SU-DHL-6 (cell line): ENCODE results near the gene FIGLA.

ENCODE experiments used
- H2AFZ ChIP-seq: fragments of 200-600 bp; sonication (generic); 2 replicates; pipeline ENCODE4 v1.6.1; 2014; ENCODE audit warnings: low read depth, mild to moderate bottlenecking, moderate library complexity, mixed read lengths, antibody characterized with exemption, low read length; ENCODE audit not compliant: severe bottlenecking
- H3F3A ChIP-seq: fragments of 200-600 bp; shearing (Covaris generic); 2 replicates; pipeline ENCODE4 v1.6.0; 2016; ENCODE audit warnings: antibody characterized with exemption, mild to moderate bottlenecking; ENCODE audit not compliant: insufficient read depth
- H3K27ac ChIP-seq: fragments of 200-600 bp; sonication (generic); 2 replicates; pipeline ENCODE4 v1.5.1; 2016; ENCODE audit warnings: low read depth, mild to moderate bottlenecking, low read length, moderate library complexity, mixed read lengths
- H3K27me3 ChIP-seq: fragments of 200-600 bp; sonication (generic), shearing (Covaris generic); 2 replicates; pipeline ENCODE4 v1.6.0; 2014; ENCODE audit warnings: mild to moderate bottlenecking, low read length
- H3K36me3 ChIP-seq: fragments of 200-600 bp; sonication (generic); 2 replicates; pipeline ENCODE4 v1.6.1; 2014; ENCODE audit warnings: mild to moderate bottlenecking, low read length, mixed read lengths
- H3K4me2 ChIP-seq: fragments of 300-600, 200-600 bp; shearing (Covaris generic), sonication (generic); 2 replicates; pipeline ENCODE4 v1.6.0; 2014; ENCODE audit warnings: low read length, low read depth, mild to moderate bottlenecking; ENCODE audit not compliant: poor library complexity, severe bottlenecking
- H3K4me3 ChIP-seq: fragments of 200-600 bp; sonication (generic); 2 replicates; pipeline ENCODE4 v1.5.1; 2014; ENCODE audit warnings: antibody characterized with exemption, low read length, mild to moderate bottlenecking, mixed read lengths; ENCODE audit not compliant: insufficient read depth, poor library complexity, severe bottlenecking
- H3K79me2 ChIP-seq: fragments of 200-600 bp; sonication (generic); 2 replicates; pipeline ENCODE4 v1.6.1; 2014; ENCODE audit warnings: mild to moderate bottlenecking, low read length, moderate library complexity; ENCODE audit not compliant: insufficient read depth
- H3K9ac ChIP-seq: fragments of 200-600 bp; sonication (generic); 2 replicates; pipeline ENCODE4 v1.7.0; 2014; ENCODE audit warnings: mild to moderate bottlenecking, low read length
- H3K9me2 ChIP-seq: fragments of 200-600 bp; sonication (generic); replicated peaks from 2 replicates; pipeline ENCODE4 v1.6.1; 2014; ENCODE audit warnings: low read length; ENCODE audit not compliant: insufficient read depth
- H3K9me3 ChIP-seq: fragments of 200-600 bp; sonication (generic); 2 replicates; pipeline ENCODE4 v1.6.1; 2014; ENCODE audit warnings: low read length, mixed read lengths; ENCODE audit not compliant: insufficient read depth
- H4K20me1 ChIP-seq: fragments of 200-600 bp; sonication (generic); 2 replicates; pipeline ENCODE4 v1.6.1; 2014; ENCODE audit warnings: low read depth, mild to moderate bottlenecking, antibody characterized with exemption, low read length, moderate library complexity, mixed read lengths
- EZH2phosphoT487 ChIP-seq: fragments of 200-600 bp; sonication (generic), shearing (Covaris generic); conservative IDR thresholded peaks from 2 replicates; pipeline ENCODE4 v1.6.1; 2018; ENCODE audit warnings: mild to moderate bottlenecking, antibody characterized with exemption, low read length, moderate library complexity, mixed read lengths
- TF ChIP-seq, protein P1 (sequence below): fragments of 200-600 bp; sonication (generic); IDR thresholded peaks from one replicate; pipeline ENCODE4 v1.5.1; 2017; ENCODE audit warnings: antibody characterized with exemption, mild to moderate bottlenecking, low read length, moderate library complexity; ENCODE audit not compliant: insufficient read depth, poor library complexity, severe bottlenecking

The FIGLA gene

DNA sequence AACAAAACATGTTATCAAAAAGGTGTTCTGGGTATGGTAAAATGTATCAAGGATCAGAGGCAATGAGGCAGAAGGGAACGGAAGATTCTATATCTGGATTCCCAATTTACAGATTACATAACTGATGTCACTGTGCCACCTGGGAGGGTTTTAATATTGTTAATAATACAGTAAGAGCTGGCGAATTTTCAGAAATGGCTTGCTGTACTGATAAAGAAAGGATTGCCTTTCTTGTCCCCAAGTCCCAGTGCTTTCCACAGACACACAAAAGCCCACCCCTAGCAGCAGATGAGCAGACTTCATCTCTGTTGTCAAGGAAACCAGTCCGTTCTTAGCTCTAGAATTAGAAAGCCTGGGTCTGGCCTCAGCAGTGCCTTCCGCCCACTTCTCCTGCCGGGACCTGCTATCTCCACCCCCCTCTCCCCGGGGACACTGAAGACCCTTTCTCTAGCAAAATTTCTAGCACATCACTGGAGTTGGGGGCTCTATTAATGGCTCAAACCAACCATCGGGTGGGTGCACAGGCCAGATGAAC lies 56.7 kb downstream of the FIGLA start:
- H3K4me2 ChIP-seq = no peak overlapping the region
- TF ChIP-seq, protein P1, sequence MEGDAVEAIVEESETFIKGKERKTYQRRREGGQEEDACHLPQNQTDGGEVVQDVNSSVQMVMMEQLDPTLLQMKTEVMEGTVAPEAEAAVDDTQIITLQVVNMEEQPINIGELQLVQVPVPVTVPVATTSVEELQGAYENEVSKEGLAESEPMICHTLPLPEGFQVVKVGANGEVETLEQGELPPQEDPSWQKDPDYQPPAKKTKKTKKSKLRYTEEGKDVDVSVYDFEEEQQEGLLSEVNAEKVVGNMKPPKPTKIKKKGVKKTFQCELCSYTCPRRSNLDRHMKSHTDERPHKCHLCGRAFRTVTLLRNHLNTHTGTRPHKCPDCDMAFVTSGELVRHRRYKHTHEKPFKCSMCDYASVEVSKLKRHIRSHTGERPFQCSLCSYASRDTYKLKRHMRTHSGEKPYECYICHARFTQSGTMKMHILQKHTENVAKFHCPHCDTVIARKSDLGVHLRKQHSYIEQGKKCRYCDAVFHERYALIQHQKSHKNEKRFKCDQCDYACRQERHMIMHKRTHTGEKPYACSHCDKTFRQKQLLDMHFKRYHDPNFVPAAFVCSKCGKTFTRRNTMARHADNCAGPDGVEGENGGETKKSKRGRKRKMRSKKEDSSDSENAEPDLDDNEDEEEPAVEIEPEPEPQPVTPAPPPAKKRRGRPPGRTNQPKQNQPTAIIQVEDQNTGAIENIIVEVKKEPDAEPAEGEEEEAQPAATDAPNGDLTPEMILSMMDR = no peak
- no peak for TF ChIP-seq EZH2phosphoT487
- H3K4me3 ChIP-seq = no peak overlapping the region
- no peaks in the 10 kb centered on the region for H3F3A ChIP-seq
- H3K27ac ChIP-seq = no peak overlapping the region
- no peaks in the 10 kb centered on the region for H3K9me3 ChIP-seq
- H2AFZ ChIP-seq = no peak overlapping the region
- H3K36me3 ChIP-seq = no peaks in the 10 kb centered on the region
- no peaks in the 10 kb centered on the region for H3K27me3 ChIP-seq
- H3K79me2 ChIP-seq = no peaks in the 10 kb centered on the region
- no peaks in the 10 kb centered on the region for H3K9me2 ChIP-seq
- H3K9ac ChIP-seq = no peak overlapping the region
- no peaks in the 10 kb centered on the region for H4K20me1 ChIP-seq

DNA sequence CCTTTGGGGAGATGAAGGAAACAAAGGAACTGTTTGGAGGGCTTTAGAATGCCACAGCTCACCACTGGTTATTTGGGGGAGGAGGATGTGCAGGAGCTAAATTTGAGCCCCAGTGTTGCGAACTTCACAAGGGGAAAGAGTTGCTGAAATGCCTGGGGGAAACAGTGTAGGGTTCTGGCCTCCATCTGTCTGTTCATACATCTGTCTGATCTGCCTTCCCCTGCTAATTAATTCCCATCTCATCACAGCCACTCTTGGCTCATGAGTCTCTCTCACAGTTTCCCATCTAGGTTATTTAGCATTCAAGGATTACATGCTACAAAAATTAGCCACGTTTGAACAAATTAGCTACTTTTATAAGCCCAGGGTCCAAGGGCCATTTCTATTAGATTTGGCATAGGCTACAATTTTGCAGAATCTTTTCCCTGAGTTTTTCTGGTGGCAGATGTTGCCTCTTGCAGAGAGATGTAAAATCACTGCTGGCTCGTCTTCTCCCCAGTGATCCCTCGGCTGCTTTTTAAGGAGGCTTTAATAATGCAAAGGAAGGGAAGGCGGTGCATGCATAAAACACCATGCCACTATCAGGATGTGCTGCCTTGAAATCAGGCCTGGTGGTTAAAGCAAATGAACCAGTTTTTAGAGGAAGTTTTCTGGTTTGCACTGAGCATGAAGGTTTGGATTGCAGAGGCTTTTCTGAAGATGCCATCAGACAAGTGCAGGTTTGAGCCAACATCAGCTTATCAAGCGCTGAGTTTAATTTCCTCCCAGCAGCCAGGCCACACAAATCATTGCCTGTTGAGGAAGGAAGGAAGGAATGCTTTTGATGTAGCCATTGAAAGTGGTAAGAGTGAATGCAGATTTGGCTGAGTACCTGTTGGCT lies 57.4 kb downstream of the FIGLA start:
- Histone ChIP-seq H3K9me2 (no peaks in the 10 kb centered on the region), H3K27ac (no peak overlapping the region), H3K4me2 (no peak overlapping the region), H2AFZ (no peak overlapping the region), H3K36me3 (no peaks in the 10 kb centered on the region), H3F3A (no peaks in the 10 kb centered on the region), H3K27me3 (no peaks in the 10 kb centered on the region), H3K9ac (no peak overlapping the region), H3K9me3 (no peaks in the 10 kb centered on the region), H4K20me1 (no peaks in the 10 kb centered on the region), H3K79me2 (no peaks in the 10 kb centered on the region), H3K4me3 (no peak overlapping the region)
- TF ChIP-seq, protein P1 = no peak

DNA sequence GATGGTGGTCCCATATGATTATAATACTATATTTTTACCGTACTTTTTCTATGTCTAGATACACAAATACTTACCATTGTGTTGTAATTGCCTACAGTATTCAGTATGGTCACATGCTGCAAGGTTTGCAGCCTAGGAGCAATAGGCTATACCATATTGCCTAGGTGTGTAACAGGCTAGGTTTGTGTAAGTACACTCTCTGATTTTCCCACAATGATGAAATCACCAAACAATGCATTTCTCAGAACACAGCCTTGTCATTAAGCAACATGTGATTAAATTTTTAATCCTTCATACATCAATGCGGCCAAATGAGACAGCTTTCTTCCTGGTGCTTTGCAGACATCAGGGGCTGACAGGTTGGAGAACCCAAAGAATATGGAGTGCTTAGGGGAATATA lies 59.7 kb downstream of the FIGLA start:
- Histone ChIP-seq H3K4me3 (no peak overlapping the region), H3F3A (no peaks in the 10 kb centered on the region), H3K9ac (no peak overlapping the region), H2AFZ (no peak overlapping the region), H3K36me3 (no peaks in the 10 kb centered on the region), H3K9me3 (no peaks in the 10 kb centered on the region), H3K79me2 (no peaks in the 10 kb centered on the region), H3K4me2 (no peak overlapping the region), H3K27ac (no peak overlapping the region), H4K20me1 (no peaks in the 10 kb centered on the region), H3K27me3 (no peaks in the 10 kb centered on the region), H3K9me2 (no peaks in the 10 kb centered on the region)
- TF ChIP-seq EZH2phosphoT487 = no peak
- TF ChIP-seq, protein P1 = no peak
